ENCODE data around the gene OBSL1.

Gene OBSL1

DNA sequence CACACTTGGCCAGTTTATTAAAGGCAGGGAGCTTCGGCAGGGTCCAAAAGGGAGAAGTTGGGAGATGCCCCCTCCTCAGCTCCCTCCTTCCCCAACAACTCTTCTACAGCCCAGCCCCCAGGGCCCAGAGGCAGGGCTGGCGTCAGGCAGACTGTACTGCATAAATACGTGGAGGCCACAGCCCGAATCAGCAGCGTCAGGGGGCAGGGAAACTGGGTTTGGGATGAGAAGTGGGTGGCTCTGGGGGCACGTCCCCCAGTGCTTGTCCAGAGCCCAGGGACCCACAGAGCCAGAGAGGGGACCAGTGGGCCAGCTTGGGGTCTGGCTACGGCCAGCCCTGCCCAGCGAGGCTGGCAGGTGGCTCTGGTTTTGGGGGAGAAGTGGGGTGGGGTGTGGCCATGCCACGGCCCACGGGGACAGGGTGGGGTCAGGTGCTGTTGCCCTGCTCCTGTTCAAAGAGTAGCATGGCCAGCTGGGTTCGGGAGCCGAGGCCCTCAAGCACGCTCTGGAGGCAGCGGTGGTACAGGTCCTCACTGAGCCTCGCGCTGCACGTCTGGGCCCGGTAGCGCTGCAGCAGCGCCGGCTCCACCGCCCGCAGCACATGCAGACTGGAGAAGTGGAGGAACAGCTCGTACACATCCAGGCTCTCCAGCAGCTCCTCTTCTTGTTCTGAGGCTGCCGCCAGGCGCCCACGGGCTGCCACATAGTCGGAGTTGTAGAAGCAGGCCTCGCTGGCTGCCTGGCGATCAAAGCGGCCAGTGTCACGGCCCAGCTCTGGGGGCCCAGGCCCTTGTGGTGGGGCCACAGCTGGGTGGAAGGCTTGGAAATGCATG, 32.2 kb downstream of the OBSL1 start:
- Histone ChIP-seq H3K27me3 (replicated peaks; ENCODE audit: control insufficient read depth, insufficient read depth, low read length) (no peaks in the 10 kb centered on the region), H3K36me3 (ENCODE audit: control insufficient read depth, insufficient read depth, low read length) (peaks cover 25% of the 10 kb centered on the region), H3K4me3 (replicated peaks; ENCODE audit: low read depth, low read length) (no peak overlapping the region)
- TF ChIP-seq, protein P1, sequence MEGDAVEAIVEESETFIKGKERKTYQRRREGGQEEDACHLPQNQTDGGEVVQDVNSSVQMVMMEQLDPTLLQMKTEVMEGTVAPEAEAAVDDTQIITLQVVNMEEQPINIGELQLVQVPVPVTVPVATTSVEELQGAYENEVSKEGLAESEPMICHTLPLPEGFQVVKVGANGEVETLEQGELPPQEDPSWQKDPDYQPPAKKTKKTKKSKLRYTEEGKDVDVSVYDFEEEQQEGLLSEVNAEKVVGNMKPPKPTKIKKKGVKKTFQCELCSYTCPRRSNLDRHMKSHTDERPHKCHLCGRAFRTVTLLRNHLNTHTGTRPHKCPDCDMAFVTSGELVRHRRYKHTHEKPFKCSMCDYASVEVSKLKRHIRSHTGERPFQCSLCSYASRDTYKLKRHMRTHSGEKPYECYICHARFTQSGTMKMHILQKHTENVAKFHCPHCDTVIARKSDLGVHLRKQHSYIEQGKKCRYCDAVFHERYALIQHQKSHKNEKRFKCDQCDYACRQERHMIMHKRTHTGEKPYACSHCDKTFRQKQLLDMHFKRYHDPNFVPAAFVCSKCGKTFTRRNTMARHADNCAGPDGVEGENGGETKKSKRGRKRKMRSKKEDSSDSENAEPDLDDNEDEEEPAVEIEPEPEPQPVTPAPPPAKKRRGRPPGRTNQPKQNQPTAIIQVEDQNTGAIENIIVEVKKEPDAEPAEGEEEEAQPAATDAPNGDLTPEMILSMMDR (IDR thresholded peaks at IDR 0.05; ENCODE audit: insufficient read depth, low read length, poor library complexity, severe bottlenecking) = no peak
- DNase-seq (ENCODE audit: extremely low read depth, insufficient read length) = no peak

DNA sequence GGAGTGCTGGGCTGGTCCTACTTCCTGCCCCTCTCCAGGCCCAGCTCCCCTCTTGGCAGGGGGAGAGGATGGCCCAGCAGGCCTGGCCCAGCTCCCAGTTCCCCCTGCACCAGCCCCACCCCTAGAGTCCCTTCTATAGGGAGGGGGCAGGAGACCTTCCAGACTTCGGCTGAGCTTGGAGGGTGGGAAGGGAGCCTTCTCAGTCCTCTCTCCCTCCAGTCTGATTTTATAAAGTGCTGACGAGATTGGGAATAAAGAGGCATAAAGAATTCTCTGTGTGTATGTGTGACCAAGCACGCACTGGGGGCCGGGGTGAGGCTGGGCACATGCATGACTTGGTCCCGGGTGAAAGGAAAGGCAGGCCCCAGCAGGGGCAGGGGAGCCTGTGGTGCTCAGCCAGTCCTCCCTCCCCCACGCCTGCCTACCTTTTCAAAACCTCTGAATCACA, 32.8 kb downstream of the OBSL1 start:
- no peak overlapping the region for H3K4me3 ChIP-seq (replicated peaks; ENCODE audit: low read depth, low read length)
- TF ChIP-seq, protein P1 (IDR thresholded peaks at IDR 0.05; ENCODE audit: insufficient read depth, low read length, poor library complexity, severe bottlenecking) = no peak

DNA sequence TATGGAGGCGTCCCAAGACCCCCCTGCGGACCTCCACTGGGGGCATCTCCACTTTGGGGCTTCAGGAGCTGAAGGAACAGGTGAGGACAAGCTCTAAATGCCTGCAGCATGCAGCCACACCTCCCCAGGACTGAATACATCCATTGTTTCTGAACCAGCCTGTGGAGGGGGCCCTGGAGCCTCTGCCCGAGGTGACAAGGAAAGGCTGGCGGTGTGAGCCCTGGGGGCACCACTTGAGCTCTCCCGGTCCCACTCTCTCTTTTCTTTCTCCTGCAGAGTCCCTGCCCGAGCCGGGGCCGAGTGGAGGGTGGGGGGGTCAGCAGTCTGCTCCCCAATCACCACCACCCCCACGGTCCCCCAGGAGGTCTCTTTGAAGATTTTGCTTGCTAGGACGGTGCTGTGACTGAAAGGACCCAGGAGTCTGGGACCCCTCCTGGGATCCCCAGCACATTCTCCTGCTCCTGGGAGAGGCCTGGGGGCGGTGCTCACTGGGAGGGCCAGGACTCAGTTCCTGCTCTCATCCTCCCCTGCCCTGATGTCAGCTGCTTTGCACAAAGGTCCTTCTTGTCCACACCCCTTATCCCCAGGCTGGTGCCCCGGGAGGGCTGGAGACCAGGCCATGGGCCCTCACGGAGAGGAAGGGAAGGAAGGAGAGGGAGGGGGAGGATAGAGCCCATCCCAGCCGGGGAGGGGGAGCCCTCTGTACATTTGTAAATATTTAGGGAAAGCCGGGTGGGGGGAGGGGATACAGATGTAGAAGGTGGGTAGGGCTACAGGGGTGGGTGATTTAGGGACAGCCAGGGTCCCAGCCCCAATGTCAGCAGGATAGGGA, 33.5 kb downstream of the OBSL1 start:
- H3K27me3 ChIP-seq (replicated peaks; ENCODE audit: control insufficient read depth, insufficient read depth, low read length) = no peaks in the 10 kb centered on the region; the same call in 1 of the 2 replicates
- no peak overlapping the region for H3K4me3 ChIP-seq (replicated peaks; ENCODE audit: low read depth, low read length)
- TF ChIP-seq, protein P1 (IDR thresholded peaks at IDR 0.05; ENCODE audit: insufficient read depth, low read length, poor library complexity, severe bottlenecking) = no peak
- DNase-seq (ENCODE audit: extremely low read depth, insufficient read length) = no peak
- H3K36me3 ChIP-seq (ENCODE audit: control insufficient read depth, insufficient read depth, low read length) = peaks cover 25% of the 10 kb centered on the region

More for the DNA sequence above, 32.8 kb downstream of the OBSL1 start:
- H3K36me3 ChIP-seq (ENCODE audit: control insufficient read depth, insufficient read depth, low read length) = peaks cover 25% of the 10 kb centered on the region
- no peak for DNase-seq (ENCODE audit: extremely low read depth, insufficient read length)
- H3K27me3 ChIP-seq (replicated peaks; ENCODE audit: control insufficient read depth, insufficient read depth, low read length) = no peaks in the 10 kb centered on the region; the same call in 1 of the 2 replicates

DNA sequence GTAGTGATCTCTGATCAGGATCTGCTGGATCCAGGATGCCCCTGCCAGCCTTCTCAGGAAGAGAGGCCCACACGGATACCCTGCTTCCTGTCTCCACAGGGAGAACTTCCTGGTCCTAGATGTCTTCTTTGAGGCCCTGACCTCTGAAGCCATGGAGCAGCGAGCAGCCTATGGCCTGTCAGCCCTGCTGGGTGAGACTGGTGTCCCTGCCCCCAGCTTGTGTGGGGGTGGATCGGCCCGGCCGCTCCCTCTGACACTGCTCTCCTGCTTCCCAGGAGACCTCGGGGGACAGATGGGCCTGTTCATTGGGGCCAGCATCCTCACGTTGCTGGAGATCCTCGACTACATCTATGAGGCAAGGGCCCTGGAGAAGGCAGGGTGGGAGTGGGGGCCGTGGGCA, 34.4 kb downstream of the OBSL1 start:
- TF ChIP-seq, protein P1 (IDR thresholded peaks at IDR 0.05; ENCODE audit: insufficient read depth, low read length, poor library complexity, severe bottlenecking) = no peak
- Histone ChIP-seq H3K4me3 (replicated peaks; ENCODE audit: low read depth, low read length) (no peak overlapping the region), H3K27me3 (replicated peaks; ENCODE audit: control insufficient read depth, insufficient read depth, low read length) (no peaks in the 10 kb centered on the region; the same call in none of the 2 replicates), H3K36me3 (ENCODE audit: control insufficient read depth, insufficient read depth, low read length) (peaks cover 25% of the 10 kb centered on the region)
- no peak for DNase-seq (ENCODE audit: extremely low read depth, insufficient read length)

DNA sequence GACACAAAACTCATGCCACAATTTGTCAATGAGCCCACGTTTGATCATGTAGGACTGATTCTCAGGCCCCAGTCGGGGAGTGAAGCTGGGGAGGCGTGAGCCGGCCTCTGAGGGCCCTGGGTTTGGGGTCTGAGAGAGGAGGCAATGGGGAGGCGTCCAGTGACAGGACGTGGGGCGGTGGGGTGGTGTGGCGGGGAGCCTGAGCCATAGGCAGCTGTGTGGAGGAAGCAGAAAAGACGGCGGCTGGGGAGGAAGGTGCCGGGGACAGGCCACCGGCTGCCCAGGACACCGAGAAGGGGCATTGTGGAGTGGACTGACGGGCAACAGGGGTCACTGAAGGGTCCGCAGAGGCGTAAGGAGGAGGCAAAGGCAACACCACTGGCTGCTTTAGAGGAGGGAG, 34.9 kb downstream of the OBSL1 start:
- Histone ChIP-seq H3K36me3 (ENCODE audit: control insufficient read depth, insufficient read depth, low read length) (peaks cover 23% of the 10 kb centered on the region), H3K27me3 (replicated peaks; ENCODE audit: control insufficient read depth, insufficient read depth, low read length) (no peaks in the 10 kb centered on the region; the same call in none of the 2 replicates), H3K4me3 (replicated peaks; ENCODE audit: low read depth, low read length) (no peak overlapping the region)
- DNase-seq (ENCODE audit: extremely low read depth, insufficient read length) = no peak
- TF ChIP-seq, protein P1 (IDR thresholded peaks at IDR 0.05; ENCODE audit: insufficient read depth, low read length, poor library complexity, severe bottlenecking) = no peak

Measured in GM06990 (cell line).